Measurements from ENCODE around the gene RNU1-2. TPM values are rescaled to one million over a fixed set of nuclear protein-coding genes. Genes with fewer than 3 reads are reported as not detected.

Gene RNU1-2
- under 0.01 TPM in 2 replicates for total RNA-seq

DNA sequence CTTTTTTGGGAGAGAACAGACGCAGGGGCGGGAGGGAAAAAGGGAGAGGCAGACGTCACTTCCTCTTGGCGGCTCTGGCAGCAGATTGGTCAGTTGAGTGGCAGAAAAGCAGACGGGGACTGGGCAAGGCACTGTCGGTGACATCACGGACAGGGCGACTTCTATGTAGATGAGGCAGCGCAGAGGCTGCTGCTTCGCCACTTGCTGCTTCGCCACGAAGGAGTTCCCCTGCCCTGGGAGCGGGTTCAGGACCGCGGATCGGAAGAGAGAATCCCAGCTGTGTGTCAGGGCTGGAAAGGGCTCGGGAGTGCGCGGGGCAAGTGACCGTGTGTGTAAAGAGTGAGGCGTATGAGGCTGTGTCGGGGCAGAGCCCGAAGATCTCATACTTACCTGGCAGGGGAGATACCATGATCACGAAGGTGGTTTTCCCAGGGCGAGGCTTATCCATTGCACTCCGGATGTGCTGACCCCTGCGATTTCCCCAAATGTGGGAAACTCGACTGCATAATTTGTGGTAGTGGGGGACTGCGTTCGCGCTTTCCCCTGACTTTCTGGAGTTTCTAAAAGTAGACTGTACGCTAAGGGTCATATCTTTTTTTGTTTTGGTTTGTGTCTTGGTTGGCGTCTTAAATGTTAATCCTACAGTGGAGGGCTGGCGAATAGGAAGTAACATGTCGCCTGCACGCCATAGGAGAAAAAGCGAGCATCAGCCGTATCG lies at the start of gene RNU1-2:
RNU1-2 (plus strand) TSS at position 383 of the 718 bp plus-strand sequence.

GRCh38 chr1:16921391-16922185 lies 25.8 kb downstream of the RNU1-2 start, which contains the start of gene CROCC:
TSS of gene CROCC (plus strand) at chr1:16921931. CDS start at chr1:16922019, 88 bp downstream.

Other genes with a start within 250 kb of the RNU1-2 start
- gene RNU1-3, start 229.0 kb upstream of the RNU1-2 start, total RNA-seq: under 0.01 TPM in 2 replicates
- gene RNU1-4, start 155.5 kb upstream of the RNU1-2 start, total RNA-seq: under 0.01 TPM in 2 replicates
- gene CROCC, start 26.0 kb downstream of the RNU1-2 start, total RNA-seq: 14.3 and 23.2 TPM in 2 replicates
- gene MFAP2, start 84.6 kb downstream of the RNU1-2 start, total RNA-seq: 218 and 267 TPM in 2 replicates
- gene ATP13A2, start 115.9 kb downstream of the RNU1-2 start, total RNA-seq: 110 and 150 TPM in 2 replicates
- gene SDHB, start 158.1 kb downstream of the RNU1-2 start, total RNA-seq: 110 and 166 TPM in 2 replicates
- gene PADI2, start 223.5 kb downstream of the RNU1-2 start, total RNA-seq: 5.2 and 9.3 TPM in 2 replicates

Data from mesangial cell (primary cell).